Stimulated activated CD8-positive, alpha-beta memory T cell treated with anti-CD3 and anti-CD28 coated beads, Interleukin-12 subunit alpha, Interleukin-12 subunit beta, amount 100 ng/mL, for 24 hours (primary cell): Measurements from ENCODE around the gene MCM3AP.

Experiments used
- DNase-seq: peaks from one replicate; pipeline ENCODE4 v3.0.0-alpha.2; 2020; ENCODE audit errors: extremely low read depth

Gene MCM3AP

GRCh38 chr21:46185716-46186115, 99.7 kb downstream of the MCM3AP start:
- no peak for DNase-seq
